ENCODE measurements around the gene SERBP1. TPM values are rescaled to one million over a fixed set of nuclear protein-coding genes. Genes with fewer than 3 reads are reported as not detected.

The SERBP1 gene
- total and polyA plus RNA-seq, 2 of the 8 experiments (the other 6 are each of a cell fraction or from before 2014, with no cell fraction given): 229 to 536 TPM

DNA sequence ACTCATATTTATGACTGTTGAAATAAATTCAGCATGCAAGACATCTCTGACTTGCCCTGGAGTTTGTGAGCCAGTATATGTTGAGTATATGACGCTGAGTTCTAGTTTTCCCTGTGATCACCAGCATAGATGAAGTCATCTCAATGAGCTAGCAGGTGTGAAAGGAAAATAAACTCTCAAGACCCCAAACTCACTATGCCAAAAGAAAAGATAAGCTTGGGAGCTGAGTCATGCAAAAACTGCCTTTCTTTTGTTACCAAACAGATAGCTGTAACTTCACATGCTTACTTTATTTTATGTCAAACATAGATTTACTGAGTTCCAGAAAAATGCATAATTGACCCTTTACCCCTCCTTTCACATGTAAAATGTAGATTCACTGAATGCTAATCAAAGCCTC is 52.9 kb downstream of the SERBP1 start:
- no peak overlapping the region for H2BK120ac ChIP-seq (replicated peaks; ENCODE audit: low read depth, low read length)

More for the DNA sequence above, 52.9 kb downstream of the SERBP1 start:
- 78% methylated on average over 1 of the region's 1 CpG; no CpG with 5 or more reads in 1 of the 2 experiments for WGBS, 2 experiments (ENCODE audit: extremely low coverage in 1 of 2, insufficient coverage in 1 of 2, insufficient read length in 1 of 2, insufficient replicate concordance in 2 of 2, low coverage in 1 of 2, low lambda C conversion rate in 2 of 2, missing lambda C conversion rate in 1 of 2)
- Histone ChIP-seq H3K14ac (ENCODE audit: insufficient read length) (no peak overlapping the region), H3K9me3 (ENCODE audit: insufficient read depth in 2 of 2, low read depth in 1 of 2, low read length in 1 of 2) (no peaks in the 10 kb centered on the region; a peak in 1 of 4 replicates), H4K20me1 (replicated peaks in 1 of 2; ENCODE audit: control insufficient read depth in 1 of 2, insufficient read depth in 2 of 2, low read length in 2 of 2) (no peaks in the 10 kb centered on the region), H3K27me3 (replicated peaks in 1 of 4; ENCODE audit: control insufficient read depth in 3 of 4, extremely low read depth in 1 of 4, insufficient read depth in 3 of 4, low read length in 3 of 4) (no peaks in the 10 kb centered on the region), H3K18ac (ENCODE audit: extremely low read depth, low read length) (no peak overlapping the region), H3K27ac (ENCODE audit: low read depth, low read length) (no peak overlapping the region), H4K8ac (ENCODE audit: extremely low read depth, insufficient read depth, low read length) (no peak overlapping the region), H2AK5ac (ENCODE audit: low read depth, low read length) (no peak overlapping the region), H3K56ac (replicated peaks; ENCODE audit: insufficient read length, low read depth, low read length) (no peak overlapping the region), H3K23ac (ENCODE audit: insufficient read length) (no peak overlapping the region), H4K91ac (replicated peaks; ENCODE audit: insufficient read length, low read length) (no peak overlapping the region), H2BK20ac (ENCODE audit: low read length) (no peak overlapping the region), H4K5ac (ENCODE audit: insufficient read length, low read depth, low read length) (no peak overlapping the region), H3K4ac (replicated peaks; ENCODE audit: insufficient read length, low read depth, low read length) (no peak overlapping the region), H3K9ac (replicated peaks in 1 of 4; ENCODE audit: extremely low read depth in 1 of 4, low read depth in 3 of 4, low read length in 3 of 4) (no peak overlapping the region), H3K36me3 (ENCODE audit: control insufficient read depth in 2 of 4, insufficient read depth in 4 of 4, low read length in 3 of 4) (no peaks in the 10 kb centered on the region), H2BK5ac (ENCODE audit: low read depth, low read length) (no peak overlapping the region), H3K4me3 (ENCODE audit: extremely low read depth in 1 of 4, insufficient read depth in 2 of 4, low read depth in 3 of 4, low read length in 4 of 4) (no peak overlapping the region), H2BK15ac (ENCODE audit: low read length) (no peak overlapping the region), H2BK12ac (ENCODE audit: low read depth, low read length) (no peak overlapping the region), H3K79me1 (ENCODE audit: low read depth, low read length) (no peaks in the 10 kb centered on the region), H3K79me2 (ENCODE audit: control insufficient read depth in 1 of 2, insufficient read depth in 2 of 2, low read length in 2 of 2) (no peaks in the 10 kb centered on the region), H3K4me2 (ENCODE audit: insufficient read depth in 1 of 2, low read depth in 2 of 2, low read length in 2 of 2) (no peak overlapping the region), H3K4me1 (replicated peaks in 1 of 4; ENCODE audit: control insufficient read depth in 3 of 4, insufficient read depth in 4 of 4, low read length in 3 of 4) (peaks cover 0 to 5% (median 4%) of the 10 kb centered on the region in 4 experiments; a peak in 4 of 7 replicates), H2AFZ (ENCODE audit: low read length) (no peak overlapping the region), H3K23me2 (ENCODE audit: low read depth, low read length) (no peaks in the 10 kb centered on the region)
- no peak for FAIRE-seq
- TF ChIP-seq KDM5A (IDR thresholded peaks at IDR 0.05; ENCODE audit: low read length) (no peak), SIN3A (conservative IDR thresholded peaks at IDR 0.05 in 1 of 2, IDR thresholded peaks at IDR 0.05 in 1 of 2; ENCODE audit: low read depth in 1 of 2, low read length in 2 of 2) (no peak), NANOG (IDR thresholded peaks at IDR 0.05; ENCODE audit: insufficient read depth, low read depth, low read length, poor library complexity, severe bottlenecking) (no peak), BCL11A (IDR thresholded peaks at IDR 0.05; ENCODE audit: low read depth in 2 of 2, low read length in 2 of 2) (no peak), E2F6 (IDR thresholded peaks at IDR 0.05) (no peak), BRCA1 (IDR thresholded peaks at IDR 0.05; ENCODE audit: low read depth, low read length) (no peak), USF2 (IDR thresholded peaks at IDR 0.05; ENCODE audit: low read length) (no peak), ASH2L (IDR thresholded peaks at IDR 0.05; ENCODE audit: low read length) (no peak), CTBP2 (IDR thresholded peaks at IDR 0.05; ENCODE audit: borderline replicate concordance, insufficient read depth, insufficient read length, low read length) (no peak)
- no peak for DNase-seq (ENCODE audit: low read depth in 1 of 2, low spot score in 2 of 2)
- ChIA-PET CTCF (ENCODE audit: partially characterized antibody) (interaction anchor here (1.3 to 3.7 kb wide), 4 partner anchors 20 to 163 kb away, joined by 4 to 20 read pairs (median 4); no protein-coding TSS in a partner anchor), POLR2A (ENCODE audit: partially characterized antibody) (interaction anchor here (0.9 to 1.6 kb wide), 4 partner anchors 8 to 30 kb away, joined by 3 to 6 read pairs (median 3); no protein-coding TSS in a partner anchor)
